Mesothelial cell of epicardium (in vitro differentiated cells): Measurements from ENCODE around the gene LRRN3. TPM values are rescaled to one million over a fixed set of nuclear protein-coding genes. Genes with fewer than 3 reads are reported as not detected.

Source experiments
- DNase-seq, 2 experiments: peaks; one replicate each; pipeline ENCODE4 v3.0.0; 2021; ENCODE audit warnings: low spot score in 2 of 2; ENCODE audit not compliant: unreplicated experiment in 2 of 2
- H3K27ac Mint-ChIP-seq: 2 replicates; pipeline ENCODE4 v1.8.0; 2021; ENCODE audit warnings: mixed read lengths
- H3K27me3 Mint-ChIP-seq: 2 replicates; pipeline ENCODE4 v1.8.0; 2021; ENCODE audit warnings: low read depth, mixed read lengths
- H3K36me3 Mint-ChIP-seq: 2 replicates; pipeline ENCODE4 v1.8.0; 2021; ENCODE audit warnings: mixed read lengths
- H3K4me1 Mint-ChIP-seq: 2 replicates; pipeline ENCODE4 v1.8.0; 2021; ENCODE audit warnings: mixed read lengths
- H3K4me3 Mint-ChIP-seq: 2 replicates; pipeline ENCODE4 v1.8.0; 2021; ENCODE audit warnings: mild to moderate bottlenecking, moderate library complexity, mixed read lengths
- H3K9me3 Mint-ChIP-seq: 2 replicates; pipeline ENCODE4 v1.8.0; 2021; ENCODE audit warnings: mixed read lengths
- total RNA-seq: library from RNA; stranded (reverse); gene quantifications from 3 replicates; pipeline ENCODE4 v1.2.1, GENCODE V29; 2021
- TF ChIP-seq, protein P1 (sequence below): fragments of 200-600 bp; sonication (generic); IDR thresholded peaks from one replicate; pipeline ENCODE4 v1.5.0; 2021; ENCODE audit warnings: antibody characterized with exemption; ENCODE audit not compliant: unreplicated experiment

Gene LRRN3
- total RNA-seq, 1 donor from 2014 or later, result 9.4 TPM

GRCh38 chr7:111077001-111077400 lies 13.9 kb upstream of the LRRN3 start:
- no peak overlapping the region for H3K27ac Mint-ChIP-seq
- H3K27me3 Mint-ChIP-seq, result no peaks in the 10 kb centered on the region
- H3K4me3 Mint-ChIP-seq, result no peak overlapping the region
- TF ChIP-seq, protein P1, sequence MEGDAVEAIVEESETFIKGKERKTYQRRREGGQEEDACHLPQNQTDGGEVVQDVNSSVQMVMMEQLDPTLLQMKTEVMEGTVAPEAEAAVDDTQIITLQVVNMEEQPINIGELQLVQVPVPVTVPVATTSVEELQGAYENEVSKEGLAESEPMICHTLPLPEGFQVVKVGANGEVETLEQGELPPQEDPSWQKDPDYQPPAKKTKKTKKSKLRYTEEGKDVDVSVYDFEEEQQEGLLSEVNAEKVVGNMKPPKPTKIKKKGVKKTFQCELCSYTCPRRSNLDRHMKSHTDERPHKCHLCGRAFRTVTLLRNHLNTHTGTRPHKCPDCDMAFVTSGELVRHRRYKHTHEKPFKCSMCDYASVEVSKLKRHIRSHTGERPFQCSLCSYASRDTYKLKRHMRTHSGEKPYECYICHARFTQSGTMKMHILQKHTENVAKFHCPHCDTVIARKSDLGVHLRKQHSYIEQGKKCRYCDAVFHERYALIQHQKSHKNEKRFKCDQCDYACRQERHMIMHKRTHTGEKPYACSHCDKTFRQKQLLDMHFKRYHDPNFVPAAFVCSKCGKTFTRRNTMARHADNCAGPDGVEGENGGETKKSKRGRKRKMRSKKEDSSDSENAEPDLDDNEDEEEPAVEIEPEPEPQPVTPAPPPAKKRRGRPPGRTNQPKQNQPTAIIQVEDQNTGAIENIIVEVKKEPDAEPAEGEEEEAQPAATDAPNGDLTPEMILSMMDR, result no peak
- DNase-seq, result no peak
- no peaks in the 10 kb centered on the region for H3K36me3 Mint-ChIP-seq
- H3K9me3 Mint-ChIP-seq, result no peaks in the 10 kb centered on the region
- peaks cover 11% of the 10 kb centered on the region for H3K4me1 Mint-ChIP-seq

- TF ChIP-seq, protein P1, result no peak
- no peaks in the 10 kb centered on the region for H3K27me3 Mint-ChIP-seq
- no peaks in the 10 kb centered on the region for H3K36me3 Mint-ChIP-seq
- no peak overlapping the region for H3K27ac Mint-ChIP-seq
- peaks cover 15% of the 10 kb centered on the region for H3K4me1 Mint-ChIP-seq
- no peak for DNase-seq
- H3K9me3 Mint-ChIP-seq, result peaks cover 3% of the 10 kb centered on the region
- H3K4me3 Mint-ChIP-seq, result no peak overlapping the region
Measured at GRCh38 chr7:111080495-111081105, 10.3 kb upstream of the LRRN3 start.

- H3K9me3 Mint-ChIP-seq, result peaks cover 3% of the 10 kb centered on the region
- no peak overlapping the region for H3K4me3 Mint-ChIP-seq
- peaks cover 15% of the 10 kb centered on the region for H3K4me1 Mint-ChIP-seq
- no peaks in the 10 kb centered on the region for H3K27me3 Mint-ChIP-seq
- no peak for DNase-seq
- no peaks in the 10 kb centered on the region for H3K36me3 Mint-ChIP-seq
- no peak overlapping the region for H3K27ac Mint-ChIP-seq
- TF ChIP-seq, protein P1, result no peak
Measured at GRCh38 chr7:111081546-111082267, 9.2 kb upstream of the LRRN3 start.

DNA sequence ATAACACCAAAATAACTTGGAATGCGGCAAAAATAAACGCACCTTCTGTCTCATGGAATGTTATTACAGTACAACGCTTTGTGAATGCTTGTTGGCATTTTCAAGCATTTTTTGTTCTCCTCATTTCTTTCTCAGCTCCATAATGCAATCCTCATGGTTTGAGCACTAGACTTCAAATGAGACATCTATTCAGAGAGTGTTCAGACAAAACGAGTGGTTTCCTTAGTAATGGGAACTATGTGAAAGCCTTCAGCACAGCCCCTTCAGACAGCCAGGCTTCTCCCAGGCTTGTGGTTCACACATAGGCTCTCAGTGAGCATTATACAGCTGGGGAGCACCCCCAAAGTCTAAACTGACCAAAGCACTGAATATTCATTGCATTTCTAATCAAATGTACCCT lies 8.6 kb upstream of the LRRN3 start:
- no peaks in the 10 kb centered on the region for H3K27me3 Mint-ChIP-seq
- no peak overlapping the region for H3K4me3 Mint-ChIP-seq
- no peak for DNase-seq
- TF ChIP-seq, protein P1, result no peak
- H3K4me1 Mint-ChIP-seq, result peaks cover 12% of the 10 kb centered on the region
- H3K36me3 Mint-ChIP-seq, result no peaks in the 10 kb centered on the region
- H3K9me3 Mint-ChIP-seq, result peaks cover 3% of the 10 kb centered on the region
- no peak overlapping the region for H3K27ac Mint-ChIP-seq

DNA sequence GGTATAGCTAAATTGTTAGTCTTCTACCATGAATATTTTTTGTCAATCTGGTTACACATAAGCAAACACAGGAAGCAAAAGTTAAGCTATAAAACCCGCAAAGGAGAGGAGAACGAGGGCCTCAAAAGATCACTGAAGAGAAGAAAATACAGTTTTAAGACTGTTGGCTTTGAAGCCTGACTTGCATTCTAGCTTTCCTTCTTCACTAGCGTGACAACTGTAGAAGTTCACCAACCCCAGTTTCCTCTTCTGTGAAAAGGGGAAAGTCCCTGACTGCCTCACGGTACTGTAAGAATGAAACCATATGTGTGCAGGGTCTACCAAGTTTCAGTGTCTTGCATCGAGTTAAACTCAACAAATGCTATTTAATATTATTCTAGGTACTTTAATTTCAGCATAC lies 7.5 kb upstream of the LRRN3 start:
- no peak for DNase-seq
- H3K9me3 Mint-ChIP-seq, result peaks cover 3% of the 10 kb centered on the region
- peaks cover 12% of the 10 kb centered on the region for H3K4me1 Mint-ChIP-seq
- peak overlapping the region; percentile 66 for H3K27ac Mint-ChIP-seq
- TF ChIP-seq, protein P1, result no peak
- H3K36me3 Mint-ChIP-seq, result no peaks in the 10 kb centered on the region
- H3K4me3 Mint-ChIP-seq, result no peak overlapping the region
- no peaks in the 10 kb centered on the region for H3K27me3 Mint-ChIP-seq
